ENCODE data around the gene KCNAB3. TPM values are rescaled to one million over a fixed set of nuclear protein-coding genes. Genes with fewer than 3 reads are reported as not detected.
"Not testable (repeated sequence)": the region's sequence is repeated elsewhere in the genome, so short reads cannot be mapped to it uniquely, and the experiment has no call there.

Gene KCNAB3
- 0.20 and 0.32 TPM in 2 replicates for total RNA-seq

- no peak for DNase-seq (ENCODE audit: low read depth, low spot score)
Measured at GRCh38 chr17:7929158-7930023, at the start of gene KCNAB3. Gene KCNAB3, minus strand, starts transcription at chr17:7929856. Its CDS starts 421 bp downstream, at chr17:7929435.

GRCh38 chr17:7977805-7978204 lies 48.1 kb upstream of the KCNAB3 start:
- DNase-seq (ENCODE audit: low read depth, low spot score) = no peak

- no peak for DNase-seq (ENCODE audit: low read depth, low spot score)
Measured at GRCh38 chr17:7977039-7977438, 47.4 kb upstream of the KCNAB3 start.

GRCh38 chr17:7974638-7975131 lies 45.0 kb upstream of the KCNAB3 start:
- no peak for DNase-seq (ENCODE audit: low read depth, low spot score)

DNA sequence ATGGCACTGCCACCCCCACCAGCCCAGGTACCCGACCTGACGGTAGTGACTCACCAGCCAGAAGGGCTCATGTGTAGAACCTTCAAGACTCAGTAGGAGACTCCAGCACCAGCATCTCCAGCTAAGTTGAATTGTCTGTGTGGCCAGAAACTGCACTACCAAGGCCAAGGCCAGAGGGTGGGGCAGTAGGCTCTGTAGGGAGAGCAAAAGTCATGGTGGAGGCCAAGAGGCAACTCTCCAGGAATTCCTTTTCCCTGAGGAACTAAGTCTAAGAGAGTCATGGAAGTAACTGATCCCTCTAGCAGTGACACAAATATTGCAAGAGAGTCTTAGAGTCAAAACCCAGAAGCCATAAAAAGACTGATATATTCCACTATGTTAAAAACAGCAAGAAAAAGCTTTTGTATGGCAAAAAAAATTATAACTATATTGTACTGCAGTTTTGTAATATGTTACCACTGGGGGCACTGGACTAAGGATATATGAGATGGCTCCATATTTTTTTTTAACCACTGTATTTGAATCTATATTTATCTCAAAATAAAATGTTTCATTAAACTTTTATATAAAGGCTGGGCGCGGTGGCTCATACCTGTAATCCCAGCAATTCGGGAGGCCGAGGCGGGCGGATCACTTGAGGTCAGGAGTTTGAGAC lies 42.6 kb upstream of the KCNAB3 start:
- DNase-seq (ENCODE audit: low read depth, low spot score) = no peak

- no peak for DNase-seq (ENCODE audit: low read depth, low spot score)
Measured at GRCh38 chr17:7971651-7972050, 42.0 kb upstream of the KCNAB3 start.

- DNase-seq (ENCODE audit: low read depth, low spot score) = no peak
Measured at GRCh38 chr17:7969433-7969832, 39.8 kb upstream of the KCNAB3 start.

GRCh38 chr17:7967751-7968150 lies 38.1 kb upstream of the KCNAB3 start:
- no peak for DNase-seq (ENCODE audit: low read depth, low spot score)

DNA sequence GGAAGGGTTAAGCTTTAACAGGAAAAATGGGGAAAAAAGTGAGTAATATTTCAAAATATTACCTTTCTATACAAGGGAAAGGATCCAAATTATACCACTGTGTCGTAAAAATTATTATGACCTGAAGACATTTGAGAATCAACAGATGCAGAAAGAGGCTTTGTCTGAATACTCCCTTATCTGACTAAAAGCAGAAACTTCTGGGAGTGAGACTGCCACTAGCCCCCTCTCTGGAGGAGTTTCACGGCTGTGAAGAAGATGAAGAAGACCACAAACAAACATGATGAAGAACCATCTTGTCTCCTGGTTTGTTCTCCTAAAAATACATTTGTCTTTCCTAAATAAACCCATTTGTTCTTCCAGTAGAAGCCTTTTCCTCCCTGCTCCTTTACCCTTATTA lies 31.8 kb upstream of the KCNAB3 start:
- DNase-seq (ENCODE audit: low read depth, low spot score) = no peak

DNA sequence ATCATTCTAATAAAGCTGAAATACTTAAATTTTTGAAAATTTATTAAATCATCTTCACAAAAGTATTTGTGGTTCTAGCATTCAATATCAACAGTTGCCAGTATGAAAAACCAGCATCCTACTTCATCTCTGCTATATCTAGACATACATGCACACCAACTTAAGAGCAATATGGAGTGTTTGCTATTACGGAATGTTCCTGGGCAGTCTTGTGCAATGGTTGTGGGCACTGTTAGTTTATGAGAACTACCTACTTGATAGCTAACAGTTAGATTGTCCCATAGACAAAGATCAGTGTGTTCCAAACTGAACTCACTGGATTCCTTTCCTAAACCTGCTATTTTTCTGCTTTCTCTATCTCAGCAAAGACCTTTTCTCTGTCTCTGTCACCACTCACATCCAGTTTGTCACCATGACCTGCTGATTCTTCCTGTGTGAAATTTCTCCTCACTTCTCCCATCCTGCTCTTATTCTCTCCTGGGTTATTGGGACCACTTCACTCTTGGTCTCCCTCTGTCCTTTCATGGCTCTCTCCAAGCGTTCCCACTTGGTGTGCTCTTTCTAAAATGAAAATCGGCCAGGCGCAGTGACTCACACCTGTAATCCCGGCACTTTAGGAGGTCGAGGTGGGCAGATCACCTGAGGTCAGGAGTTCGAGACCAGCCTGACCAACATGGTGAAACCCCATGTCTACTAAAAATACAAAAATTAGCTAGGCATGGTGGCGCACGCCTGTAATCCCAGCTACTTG lies 30.0 kb upstream of the KCNAB3 start:
- DNase-seq (ENCODE audit: low read depth, low spot score) = no peak

GRCh38 chr17:7956228-7956965 lies 26.7 kb upstream of the KCNAB3 start:
- DNase-seq (ENCODE audit: low read depth, low spot score) = no peak

- DNase-seq (ENCODE audit: low read depth, low spot score) = no peak
Measured at GRCh38 chr17:7955414-7956227, 26.0 kb upstream of the KCNAB3 start.

GRCh38 chr17:7953266-7953665 lies 23.6 kb upstream of the KCNAB3 start:
- DNase-seq (ENCODE audit: low read depth, low spot score) = not testable (repeated sequence)

DNA sequence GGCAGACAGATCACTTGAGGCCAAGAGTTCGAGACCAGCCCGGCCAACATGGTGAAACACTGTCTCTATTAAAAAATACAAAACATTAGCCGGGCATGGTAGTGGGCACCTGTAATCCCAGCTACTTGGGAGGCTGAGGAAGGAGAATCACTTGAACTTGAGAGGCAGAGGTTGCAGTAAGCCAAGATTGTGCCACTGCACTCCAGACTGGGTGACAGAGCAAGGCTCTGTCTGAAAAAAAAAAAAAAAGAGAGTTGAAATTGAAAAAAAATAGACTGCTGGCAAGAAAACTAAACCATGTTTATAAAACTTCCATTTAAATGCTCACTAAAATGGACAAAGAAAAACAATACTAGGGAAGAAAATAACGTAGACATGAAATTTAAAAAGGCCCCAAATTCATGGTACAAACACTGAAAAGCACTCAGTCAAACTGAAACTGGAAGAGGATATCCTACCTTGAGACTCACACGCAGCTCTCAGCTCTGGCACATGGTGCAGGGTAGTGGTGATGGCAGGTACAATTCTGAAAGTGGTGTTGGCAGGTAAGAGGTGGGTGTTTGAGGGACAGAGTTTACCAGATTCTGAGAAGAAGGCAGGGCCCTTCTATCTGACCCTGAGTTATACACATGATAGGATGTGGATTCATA lies 21.6 kb upstream of the KCNAB3 start:
- DNase-seq (ENCODE audit: low read depth, low spot score) = no peak

DNA sequence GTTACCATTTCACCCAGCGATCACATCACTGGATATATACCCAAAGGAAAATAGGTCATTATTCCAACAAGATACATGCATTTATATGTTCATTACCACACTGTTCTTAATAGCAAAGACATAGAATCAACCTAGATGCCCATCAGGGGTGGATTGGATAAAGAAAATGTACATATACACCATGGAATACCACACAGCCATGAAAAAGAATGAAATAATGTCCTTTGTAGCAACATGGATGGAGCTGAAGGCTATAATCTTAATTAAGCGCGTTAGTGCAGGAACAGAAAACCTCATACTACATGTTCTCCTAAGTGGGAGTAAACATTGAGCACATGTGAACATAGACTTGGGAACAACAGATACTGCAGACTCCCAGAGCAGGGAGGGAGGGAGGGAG lies 20.9 kb upstream of the KCNAB3 start:
- DNase-seq (ENCODE audit: low read depth, low spot score) = no peak

- DNase-seq (ENCODE audit: low read depth, low spot score) = no peak
Measured at GRCh38 chr17:7947651-7948050, 18.0 kb upstream of the KCNAB3 start.

DNA sequence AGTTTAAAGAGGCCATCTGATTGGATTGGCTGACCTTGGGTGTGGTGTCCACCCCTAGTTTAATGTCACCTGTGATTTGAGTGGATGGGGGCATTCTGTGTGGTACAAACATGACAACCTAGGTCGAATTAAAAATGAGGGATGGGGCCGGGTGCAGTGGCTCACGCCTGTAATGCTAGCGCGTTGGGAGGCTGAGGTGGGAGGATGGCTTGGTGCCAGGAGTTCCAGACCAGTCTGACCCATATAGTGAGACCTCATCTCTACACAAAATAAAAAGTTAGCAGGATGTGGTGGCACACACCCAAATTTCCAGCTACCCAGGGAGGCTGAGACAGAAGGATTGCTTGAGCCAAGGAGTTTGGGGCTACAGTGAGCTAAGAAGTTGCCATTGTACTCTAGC lies 16.8 kb upstream of the KCNAB3 start:
- DNase-seq (ENCODE audit: low read depth, low spot score) = no peak

- DNase-seq (ENCODE audit: low read depth, low spot score) = no peak
Measured at GRCh38 chr17:7945651-7946050, 16.0 kb upstream of the KCNAB3 start.

GRCh38 chr17:7944326-7944725 lies 14.7 kb upstream of the KCNAB3 start:
- DNase-seq (ENCODE audit: low read depth, low spot score) = no peak

GRCh38 chr17:7943291-7943690 lies 13.6 kb upstream of the KCNAB3 start:
- no peak for DNase-seq (ENCODE audit: low read depth, low spot score)
